ENCODE results near the gene USP30.
"Not testable (repeated sequence)": the region's sequence is repeated elsewhere in the genome, so short reads cannot be mapped to it uniquely, and the experiment has no call there.

USP30 gene, protein sequence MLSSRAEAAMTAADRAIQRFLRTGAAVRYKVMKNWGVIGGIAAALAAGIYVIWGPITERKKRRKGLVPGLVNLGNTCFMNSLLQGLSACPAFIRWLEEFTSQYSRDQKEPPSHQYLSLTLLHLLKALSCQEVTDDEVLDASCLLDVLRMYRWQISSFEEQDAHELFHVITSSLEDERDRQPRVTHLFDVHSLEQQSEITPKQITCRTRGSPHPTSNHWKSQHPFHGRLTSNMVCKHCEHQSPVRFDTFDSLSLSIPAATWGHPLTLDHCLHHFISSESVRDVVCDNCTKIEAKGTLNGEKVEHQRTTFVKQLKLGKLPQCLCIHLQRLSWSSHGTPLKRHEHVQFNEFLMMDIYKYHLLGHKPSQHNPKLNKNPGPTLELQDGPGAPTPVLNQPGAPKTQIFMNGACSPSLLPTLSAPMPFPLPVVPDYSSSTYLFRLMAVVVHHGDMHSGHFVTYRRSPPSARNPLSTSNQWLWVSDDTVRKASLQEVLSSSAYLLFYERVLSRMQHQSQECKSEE

DNA sequence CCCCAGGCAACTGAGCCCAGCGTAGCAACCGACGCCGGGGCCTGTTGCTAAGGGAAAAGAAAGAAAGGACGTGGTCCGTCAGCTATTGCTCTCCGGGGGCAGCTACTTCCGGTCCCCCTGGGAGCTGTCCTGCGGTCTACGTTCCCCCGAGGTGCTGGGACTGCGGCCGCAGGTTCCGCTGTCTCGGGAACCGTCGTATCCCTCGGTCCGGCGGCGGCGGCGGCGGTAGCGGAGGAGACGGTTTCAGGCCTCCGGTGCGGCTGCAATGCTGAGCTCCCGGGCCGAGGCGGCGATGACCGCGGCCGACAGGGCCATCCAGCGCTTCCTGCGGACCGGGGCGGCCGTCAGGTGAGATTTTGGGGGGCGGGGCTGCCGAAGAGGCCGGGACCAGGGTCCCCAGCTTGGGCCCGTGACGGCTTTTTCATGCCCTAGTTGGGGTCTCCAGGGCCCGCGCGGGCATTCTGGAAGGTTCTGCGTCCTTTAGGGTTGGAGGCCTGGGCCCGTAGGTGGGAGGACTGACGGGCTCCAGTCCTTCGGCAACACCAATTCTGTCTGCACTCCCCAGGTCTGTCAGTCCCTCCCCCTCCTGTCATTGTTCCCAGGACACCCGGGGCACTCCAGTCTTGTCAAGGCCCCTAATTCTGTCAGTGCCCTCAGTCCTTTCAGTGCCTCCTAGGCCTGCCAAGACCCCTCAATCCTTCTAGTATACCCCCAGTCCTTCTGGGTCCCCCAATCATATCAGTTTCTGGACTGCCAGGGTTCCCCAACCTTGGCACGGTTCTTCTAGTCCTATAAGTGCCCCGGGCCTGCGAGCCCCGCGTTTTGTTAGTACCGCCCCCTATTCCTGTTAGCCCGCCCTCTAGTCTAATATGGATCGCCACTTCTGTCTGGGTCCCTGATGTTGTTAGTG, at the start of gene USP30:
Gene USP30, plus strand, starts transcription at position 163 of the 910 bp plus-strand sequence. Its CDS starts 103 bp downstream, at position 266.
- DNase-seq (ENCODE audit: low spot score), result peak; percentile 87

DNA sequence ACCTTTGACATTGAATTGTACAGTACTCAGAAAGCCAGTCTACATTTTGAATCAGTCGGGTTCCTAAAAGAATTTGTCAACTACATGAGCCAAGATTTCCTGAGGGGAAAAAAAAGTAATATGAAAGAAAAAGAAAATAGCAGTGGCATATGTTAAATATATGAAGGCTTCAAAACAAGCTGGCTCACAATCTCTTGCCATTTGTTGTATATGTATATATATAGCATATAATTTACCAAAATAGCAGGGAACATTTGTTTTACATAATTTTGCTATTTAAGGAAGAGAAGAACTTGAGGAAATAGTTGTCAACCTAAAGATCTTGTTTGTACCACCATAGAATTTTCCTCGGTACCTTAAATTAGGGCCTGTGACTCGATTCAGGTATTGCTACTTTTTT, 48.4 kb upstream of the USP30 start:
- no peak for DNase-seq (ENCODE audit: low spot score)

DNA sequence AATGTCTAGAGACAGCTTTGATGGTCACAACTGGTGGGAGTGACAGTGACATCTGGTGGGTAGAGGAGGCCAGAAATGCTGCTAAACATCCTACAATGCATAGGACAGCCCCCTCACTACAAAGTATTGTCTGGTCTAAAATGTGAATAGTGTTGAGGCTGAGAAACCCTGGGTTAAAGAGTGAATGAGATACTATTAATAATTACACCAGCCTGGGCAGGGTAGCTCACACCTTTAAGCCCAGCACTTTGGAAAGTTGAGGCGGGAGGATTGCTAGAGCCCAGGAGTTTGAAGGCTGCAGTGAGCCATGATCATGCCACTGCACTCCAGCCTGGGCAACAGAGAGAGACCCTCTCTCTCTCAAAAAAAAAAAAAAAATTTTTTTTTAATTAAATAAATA, 42.6 kb upstream of the USP30 start:
- no peak for DNase-seq (ENCODE audit: low spot score)

DNA sequence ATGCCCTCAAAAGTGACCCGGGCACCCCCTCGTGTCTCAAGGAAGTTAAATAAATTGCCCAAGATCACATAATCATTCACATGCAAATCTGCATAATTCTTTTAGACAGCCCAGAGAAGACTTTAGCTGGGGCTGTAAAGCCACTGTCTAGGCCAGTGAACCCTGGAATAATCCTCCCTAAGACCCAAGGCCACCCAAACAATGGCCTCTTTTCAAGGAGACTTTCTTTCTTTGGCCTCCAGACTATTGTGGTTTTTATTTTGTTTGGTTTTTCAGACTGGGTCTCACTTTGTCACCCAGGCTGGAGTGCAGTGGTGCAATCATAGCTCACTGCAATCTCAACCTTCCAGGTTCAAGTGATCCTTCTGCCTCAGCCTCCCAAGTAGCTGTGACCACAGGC, 42.1 kb upstream of the USP30 start:
- DNase-seq (ENCODE audit: low spot score), result no peak

DNA sequence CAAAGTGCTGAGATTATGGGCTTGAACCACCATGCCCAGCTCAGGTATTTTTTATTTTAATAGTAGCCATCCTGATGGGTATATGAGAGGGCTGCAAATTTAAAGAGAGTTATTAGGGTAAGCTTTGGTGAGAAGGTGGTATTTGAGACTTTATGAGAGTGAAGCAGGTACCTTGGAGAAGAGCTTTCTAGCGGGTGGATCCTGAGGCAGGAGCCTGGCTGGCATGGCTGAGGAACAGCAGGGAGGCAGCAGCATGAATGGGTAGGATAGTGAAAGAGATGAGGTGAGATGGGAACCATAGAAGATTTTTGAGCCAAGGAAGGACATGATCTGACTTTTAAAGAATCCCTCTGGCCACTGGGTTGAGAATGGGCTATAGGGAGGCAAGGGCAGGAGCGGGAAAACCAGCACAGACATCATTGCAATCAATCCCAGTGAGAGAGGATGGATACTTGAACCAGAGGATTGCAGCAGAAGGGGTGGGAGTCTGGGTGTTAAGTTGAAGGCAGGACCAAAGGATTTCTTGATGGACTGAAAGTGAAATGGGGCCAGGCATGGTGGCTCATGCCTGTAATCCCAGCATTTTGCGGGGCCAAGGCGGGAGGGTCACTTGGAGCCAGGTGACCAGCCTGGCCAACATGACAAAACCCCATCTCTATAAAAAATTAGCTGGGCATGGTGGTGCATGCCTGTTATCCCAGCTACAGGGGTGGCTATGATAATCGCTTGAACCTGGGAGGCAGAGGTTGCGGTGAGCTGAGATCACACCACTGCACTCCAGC, 37.2 kb upstream of the USP30 start:
- no peak for DNase-seq (ENCODE audit: low spot score)

DNA sequence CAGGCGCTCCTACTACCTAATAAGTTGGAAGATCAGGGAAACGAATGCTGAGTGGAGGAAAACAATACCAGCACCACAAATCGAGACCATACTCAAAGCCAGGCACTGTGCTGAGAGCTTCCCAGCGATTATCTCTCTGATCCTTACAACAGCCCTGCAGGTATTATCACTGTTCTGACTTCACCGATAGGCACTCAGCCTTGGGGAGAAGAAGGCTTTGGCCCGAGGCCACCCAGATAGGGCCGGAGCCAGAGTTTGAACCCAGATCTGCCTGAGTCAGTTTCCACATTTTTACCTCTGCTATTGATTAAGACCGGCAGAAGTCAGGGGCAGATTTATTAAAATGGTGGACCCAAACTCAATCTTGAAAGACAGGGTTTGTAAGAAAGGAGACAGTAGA, 36.4 kb upstream of the USP30 start:
- DNase-seq (ENCODE audit: low spot score), result no peak

DNA sequence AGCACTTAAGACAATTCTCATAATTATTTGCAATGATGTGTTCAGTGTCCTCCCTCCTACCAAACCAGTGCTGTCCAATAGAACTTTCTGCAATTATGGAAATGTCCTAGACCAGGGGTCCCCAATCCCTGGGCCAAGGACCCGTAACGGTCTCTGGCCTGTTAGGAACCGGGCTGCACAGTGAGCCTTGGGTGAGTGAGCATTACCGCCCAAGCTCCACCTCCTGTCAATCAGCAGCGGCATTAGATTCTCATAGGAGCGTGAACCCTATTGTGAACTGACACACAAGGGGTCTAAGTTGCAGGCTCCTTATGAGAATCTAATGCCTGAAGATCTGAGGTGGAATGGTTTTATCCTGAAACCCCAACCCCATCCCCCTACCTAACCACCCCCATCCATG, 35.4 kb upstream of the USP30 start:
- DNase-seq (ENCODE audit: low spot score), result no peak

DNA sequence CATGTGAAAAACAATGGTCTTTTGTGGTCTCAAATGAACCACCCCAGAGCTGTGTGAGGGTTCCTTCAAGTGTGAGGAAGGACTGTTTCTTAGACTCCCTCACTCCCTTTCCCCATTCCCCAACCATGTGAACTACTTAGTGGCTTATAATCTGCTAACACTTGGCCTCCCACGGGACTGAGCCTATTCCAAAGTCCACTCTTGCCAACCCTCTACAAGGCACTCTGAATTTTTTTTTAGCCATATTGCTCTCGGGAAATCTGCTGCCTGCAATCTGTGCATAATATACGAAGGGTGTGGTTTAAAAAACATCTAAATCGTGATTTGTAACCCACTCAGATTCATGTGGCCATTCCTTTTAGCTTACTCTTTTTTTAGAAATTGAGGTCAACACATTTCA, 34.1 kb upstream of the USP30 start:
- DNase-seq (ENCODE audit: low spot score), result peak; percentile 66

DNA sequence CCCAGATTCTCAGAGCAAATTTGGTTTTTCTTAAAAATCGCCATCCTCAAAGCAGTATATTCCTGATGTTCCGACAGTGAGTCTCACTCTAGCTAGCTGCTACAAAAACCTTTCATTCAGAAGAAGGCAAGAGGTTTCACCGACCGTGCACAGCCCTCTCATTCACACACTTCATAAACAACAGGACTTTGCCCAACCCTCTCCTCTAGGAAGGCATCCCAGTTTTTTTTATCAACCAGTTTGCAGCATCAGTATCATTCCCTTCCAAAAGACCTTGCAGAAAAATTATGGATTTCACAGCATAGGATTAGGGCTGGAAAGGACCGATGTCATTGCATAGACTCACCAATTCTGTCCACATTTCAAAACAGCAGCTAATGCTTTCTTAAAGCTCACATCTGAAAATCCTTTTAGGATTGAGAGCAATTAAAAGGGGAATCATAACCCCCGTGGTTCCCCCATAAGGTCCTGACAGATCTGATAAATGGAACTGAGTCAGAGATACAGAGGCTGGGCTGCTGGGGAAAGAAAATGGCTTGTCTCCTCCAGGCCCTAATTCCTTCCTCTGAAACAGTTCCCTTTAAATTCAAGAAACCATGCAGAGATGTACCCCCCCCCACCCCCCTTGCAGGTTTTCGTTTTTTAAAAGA, 32.1 kb upstream of the USP30 start:
- peak; percentile 71 for DNase-seq (ENCODE audit: low spot score)

DNA sequence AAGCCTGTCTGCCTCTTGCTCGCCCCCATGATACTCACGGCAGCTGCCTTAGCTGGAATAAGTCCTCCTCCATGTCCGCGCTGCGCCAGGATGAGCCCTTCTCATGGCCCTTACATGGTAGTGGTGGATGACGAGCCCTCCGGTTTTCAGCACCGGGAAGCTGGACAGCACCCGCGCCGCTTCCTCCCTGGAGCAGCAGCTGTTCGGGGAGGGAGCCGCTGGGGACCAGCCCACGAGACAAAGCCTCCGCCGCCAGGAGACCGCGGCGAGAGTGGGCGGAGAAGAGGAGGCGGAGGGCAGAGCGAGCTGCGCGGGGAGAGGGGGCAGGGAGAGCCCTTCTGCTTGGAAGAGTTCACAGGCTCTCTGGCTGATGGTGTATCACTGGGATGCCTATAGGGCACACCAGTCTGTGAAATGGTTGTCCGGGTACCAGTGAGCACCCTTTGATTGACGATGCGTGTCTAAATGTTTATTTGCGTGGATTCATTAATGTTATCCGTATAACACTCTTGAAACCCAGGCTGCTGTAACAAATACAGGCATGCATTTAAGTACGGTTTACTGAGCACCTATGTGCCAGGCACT, 31.5 kb upstream of the USP30 start, which contains the start of gene SVOP:
Gene SVOP, minus strand, starts transcription at position 273 of the 585 bp plus-strand sequence. Its CDS starts 200 bp downstream, at position 73.
- DNase-seq (ENCODE audit: low spot score), result peak; percentile 79

DNA sequence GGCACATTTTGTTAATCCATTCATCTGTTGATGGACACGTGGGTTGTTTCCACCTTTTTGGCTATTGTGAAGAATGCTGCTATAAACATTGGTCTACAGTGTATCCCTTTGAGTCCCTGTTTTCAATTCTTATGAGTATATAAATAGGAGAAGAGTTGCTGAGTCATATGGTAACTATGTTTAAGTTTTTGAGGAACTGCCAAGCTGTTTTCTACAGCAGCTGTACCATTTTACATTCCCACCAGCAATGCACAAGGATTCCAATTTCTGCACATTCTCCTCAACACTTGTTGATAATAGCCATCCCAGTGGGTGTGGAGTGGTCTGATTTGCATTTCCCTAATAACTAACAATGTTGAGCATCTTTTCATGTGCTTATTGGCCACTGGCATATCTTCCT, 24.6 kb upstream of the USP30 start:
- DNase-seq (ENCODE audit: low spot score), result no peak

DNA sequence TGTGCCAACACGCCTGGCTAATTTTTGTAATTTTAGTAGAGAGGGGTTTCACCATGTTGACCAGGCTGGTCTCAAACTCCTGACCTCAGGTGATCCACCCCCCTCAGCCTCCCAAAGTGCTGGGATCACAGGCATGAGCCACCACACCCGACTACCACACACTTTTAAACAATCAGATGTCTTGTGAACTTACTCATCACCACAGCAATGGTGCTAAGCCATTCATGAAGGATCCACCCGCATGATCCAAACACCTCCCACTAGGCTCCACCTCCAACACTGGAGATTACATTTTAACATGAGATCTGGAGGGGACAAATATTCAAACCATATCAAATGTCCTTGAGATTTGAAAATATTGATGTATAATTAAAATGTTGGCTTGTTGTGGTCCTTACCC, 23.8 kb upstream of the USP30 start:
- DNase-seq (ENCODE audit: low spot score), result not testable (repeated sequence)

DNA sequence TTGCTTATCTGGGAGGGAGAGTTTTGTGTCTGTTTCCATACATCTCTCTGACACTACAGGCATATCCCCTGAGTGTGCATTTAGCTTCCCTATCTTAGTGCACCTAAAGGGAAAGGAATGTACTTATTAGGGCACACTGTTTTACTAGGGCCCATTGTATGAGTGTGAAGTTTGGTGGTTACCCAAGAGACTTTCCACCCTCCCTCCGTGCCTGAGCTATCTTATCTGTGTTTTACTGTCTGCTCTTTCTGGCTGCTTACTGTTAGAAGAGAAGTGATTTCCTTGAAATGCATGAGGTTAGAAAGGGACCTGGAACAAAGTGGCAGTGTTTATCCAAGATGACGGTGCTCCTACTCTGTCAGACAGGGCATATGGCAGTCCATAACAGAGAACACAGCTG, 23.0 kb upstream of the USP30 start:
- no peak for DNase-seq (ENCODE audit: low spot score)

DNA sequence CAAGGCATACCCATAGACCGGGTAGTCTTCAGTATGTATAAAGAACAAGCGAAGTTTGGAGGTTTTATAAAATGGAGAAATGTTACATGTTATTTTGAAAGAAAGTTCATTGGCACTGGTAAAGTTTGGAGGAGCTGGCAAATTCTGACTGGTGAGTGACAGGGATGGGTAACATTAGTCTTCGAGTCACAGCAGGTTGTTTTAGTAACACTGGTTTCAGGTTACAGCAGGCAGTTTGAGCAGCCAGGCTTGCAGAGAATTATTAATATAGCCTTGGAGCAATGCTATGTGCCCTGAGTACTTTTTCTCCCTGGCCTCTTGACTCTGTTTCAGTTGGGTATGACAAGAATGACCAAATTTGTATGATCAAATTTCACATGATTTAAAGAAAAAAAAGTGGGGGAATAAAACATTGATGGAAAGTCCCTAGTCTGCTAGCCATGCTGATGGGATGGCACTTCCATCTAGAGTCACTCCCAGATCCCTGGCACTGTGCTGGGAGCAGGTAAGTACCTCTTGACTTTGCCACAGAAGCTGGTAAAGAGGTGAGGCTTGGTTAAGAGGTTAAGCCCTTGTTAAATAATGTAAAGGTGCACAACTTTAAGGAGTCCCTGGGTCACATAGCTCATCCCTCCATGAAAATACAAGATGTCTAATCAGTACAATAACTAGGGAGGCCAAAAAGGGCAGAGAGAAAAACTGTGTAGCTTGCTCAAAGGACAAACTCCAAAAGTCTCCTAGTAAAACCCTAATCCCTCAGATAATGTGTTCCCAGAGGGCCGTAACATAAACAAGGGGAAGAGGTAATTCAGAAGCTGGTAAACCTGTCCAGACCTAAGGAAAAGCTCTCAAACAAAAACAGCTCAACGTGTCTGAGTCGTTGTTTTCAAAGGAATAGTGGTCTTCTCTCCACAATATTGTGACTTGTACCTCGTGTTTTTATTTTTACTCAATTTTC, 18.9 kb upstream of the USP30 start:
- DNase-seq (ENCODE audit: low spot score), result no peak

DNA sequence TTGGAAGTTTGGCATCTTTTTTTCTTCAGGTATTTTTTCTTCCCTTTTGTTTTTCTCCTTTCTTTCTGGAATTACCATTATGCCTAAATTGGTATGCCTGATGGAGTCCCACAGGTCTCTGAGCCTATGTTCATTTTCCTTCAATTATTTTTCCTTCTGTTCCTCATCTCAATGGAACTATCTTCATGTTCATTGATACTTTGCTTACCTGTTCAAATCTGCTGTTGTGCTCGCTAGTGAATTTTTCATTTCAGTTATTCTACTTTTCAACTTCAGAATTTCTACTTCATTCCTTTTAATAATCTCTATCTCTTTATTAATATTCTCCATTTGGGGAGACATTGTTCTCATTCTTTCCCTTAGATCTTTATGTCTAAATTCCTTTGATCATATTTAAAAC, 15.4 kb upstream of the USP30 start:
- DNase-seq (ENCODE audit: low spot score), result no peak

DNA sequence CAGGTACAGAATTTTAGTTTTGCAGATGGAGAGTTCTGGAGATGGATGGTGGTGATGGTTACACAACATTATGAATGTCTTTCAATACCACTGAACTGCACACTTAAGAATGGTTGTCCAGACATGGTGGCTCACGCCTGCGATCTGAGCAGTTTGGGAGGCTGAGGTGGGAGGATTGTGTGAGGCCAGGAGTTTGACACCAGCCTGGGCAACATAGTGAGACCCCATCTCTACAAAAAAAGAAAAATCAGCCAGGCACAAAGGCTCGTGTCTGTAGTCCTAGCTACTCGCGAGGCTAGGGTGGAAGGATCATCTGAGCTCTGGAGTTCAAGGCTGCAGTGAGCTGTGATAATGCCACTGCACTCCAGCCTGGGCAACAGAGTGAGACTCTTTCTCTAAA, 8.1 kb upstream of the USP30 start:
- DNase-seq (ENCODE audit: low spot score), result no peak

DNA sequence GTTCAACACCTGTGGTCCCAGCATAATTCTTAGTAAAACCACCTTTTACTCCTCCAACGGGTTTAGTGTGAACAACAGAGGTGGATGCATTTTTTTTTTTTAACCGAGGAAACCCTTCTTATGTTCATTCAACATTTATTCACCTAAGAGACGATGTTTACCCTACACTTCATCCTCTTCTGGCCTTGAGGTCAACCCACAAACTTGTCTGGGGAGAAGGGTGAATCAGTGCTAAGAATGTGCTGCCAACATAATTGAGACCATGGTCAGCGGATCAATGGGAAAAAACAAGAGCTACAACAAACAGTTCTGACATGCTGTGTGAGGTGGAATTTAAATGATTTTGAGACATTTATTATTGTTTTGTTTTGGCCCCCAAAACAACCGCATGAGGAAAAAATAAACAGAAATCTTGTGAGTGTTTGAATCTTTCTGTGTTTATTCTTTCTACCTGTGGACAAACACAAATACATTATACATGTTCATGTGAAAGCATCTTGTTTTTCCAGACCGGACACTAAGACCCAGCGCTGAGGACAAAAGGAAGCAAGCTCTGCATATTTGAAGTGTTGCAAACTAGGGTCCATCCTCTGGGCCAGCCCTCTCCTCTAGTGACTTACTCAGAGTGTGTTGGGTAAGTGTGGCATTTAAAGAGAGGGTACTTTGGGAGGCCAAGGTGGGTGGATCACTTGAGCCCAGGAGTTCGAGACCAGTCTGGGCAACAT, 5.1 kb upstream of the USP30 start:
- DNase-seq (ENCODE audit: low spot score), result no peak

DNA sequence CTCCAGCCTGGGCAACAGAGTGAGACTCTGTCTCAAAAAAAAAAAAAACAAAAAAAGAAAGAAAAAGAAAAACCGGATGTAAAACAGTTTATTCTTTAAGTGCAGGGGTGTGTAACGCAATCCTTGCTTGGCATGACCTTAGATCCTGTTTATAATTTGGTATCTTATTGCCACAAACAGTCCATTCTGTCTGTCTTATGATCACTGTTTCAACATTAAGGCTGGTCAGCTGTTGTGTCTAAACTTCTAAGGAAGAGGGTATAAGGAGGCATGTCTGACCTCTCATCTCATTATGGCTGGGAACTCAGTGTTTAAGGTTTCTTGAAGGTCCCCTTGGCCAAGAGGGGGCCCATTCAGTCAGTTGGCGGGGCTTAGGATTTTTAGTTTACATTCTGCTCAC, 3.7 kb upstream of the USP30 start:
- DNase-seq (ENCODE audit: low spot score), result not testable (repeated sequence)

DNA sequence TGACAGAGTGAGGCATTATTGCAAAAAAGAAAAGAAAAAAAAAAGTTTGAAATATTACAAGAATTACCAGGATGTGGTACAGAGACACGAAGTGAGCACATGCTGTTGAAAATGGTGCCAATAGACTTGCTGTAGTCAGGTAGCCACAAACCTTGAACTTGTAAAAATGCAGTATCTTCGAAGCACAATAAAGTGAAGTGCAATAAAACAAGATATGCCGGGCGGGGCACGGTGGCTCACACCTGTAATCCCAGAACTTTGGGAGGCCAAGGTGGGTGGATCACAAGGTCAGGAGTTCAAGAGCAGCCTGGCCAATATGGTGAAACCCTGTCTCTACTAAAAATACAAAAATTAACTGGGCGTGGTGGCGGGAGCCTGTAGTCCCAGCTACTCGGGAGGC, 2.6 kb upstream of the USP30 start:
- DNase-seq (ENCODE audit: low spot score), result not testable (repeated sequence)

Data from cerebellar cortex (tissue), 1 donor.